Left hindlimb (tissue), 1 donor: ENCODE data around the gene TMEM167B.

Experiments
- DNase-seq: peaks from one replicate; pipeline ENCODE4 v3.0.0-alpha.2; 2018

Gene TMEM167B

GRCh38 chr1:109083923-109084322 lies 6.6 kb upstream of the TMEM167B start:
- DNase-seq: no peak

GRCh38 chr1:109084563-109085517 lies 5.7 kb upstream of the TMEM167B start:
- DNase-seq: no peak

DNA sequence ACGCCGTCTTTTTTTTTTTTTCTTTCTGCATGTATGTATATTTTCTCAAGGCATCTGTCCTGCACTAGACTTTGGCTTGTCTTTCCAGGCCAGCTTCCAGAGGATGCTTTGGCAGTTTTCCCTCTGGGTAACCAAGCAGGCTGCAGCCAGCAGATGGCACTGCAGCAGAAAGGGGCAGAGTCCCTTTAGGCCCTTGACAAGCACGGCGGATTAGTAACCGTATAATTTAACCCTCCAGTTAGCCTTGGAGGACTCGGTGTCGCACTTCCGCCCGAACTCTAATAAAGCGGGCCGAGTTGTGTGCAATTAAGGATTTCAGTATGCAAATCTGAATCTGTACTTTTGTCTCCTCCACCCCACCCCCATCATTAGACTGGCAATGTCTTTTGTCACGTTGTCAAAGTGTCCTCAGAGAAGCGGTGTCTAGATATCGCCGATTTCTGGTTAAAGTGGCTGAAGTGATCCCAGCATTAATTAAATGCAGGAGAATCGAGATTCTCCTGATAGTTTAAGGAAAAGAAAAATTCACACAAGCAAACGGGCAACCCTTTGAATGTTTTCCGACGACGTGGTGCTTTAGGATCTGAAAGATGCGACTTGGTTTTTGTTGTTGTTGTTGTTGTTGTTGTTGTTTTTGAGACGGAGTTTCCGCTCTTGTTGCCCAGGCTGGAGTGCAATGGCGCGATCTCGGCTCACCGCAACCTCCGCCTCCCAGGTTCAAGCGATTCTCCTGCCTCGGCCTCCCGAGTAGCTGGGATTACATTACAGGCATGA lies 1.1 kb upstream of the TMEM167B start:
- DNase-seq: no peak

DNA sequence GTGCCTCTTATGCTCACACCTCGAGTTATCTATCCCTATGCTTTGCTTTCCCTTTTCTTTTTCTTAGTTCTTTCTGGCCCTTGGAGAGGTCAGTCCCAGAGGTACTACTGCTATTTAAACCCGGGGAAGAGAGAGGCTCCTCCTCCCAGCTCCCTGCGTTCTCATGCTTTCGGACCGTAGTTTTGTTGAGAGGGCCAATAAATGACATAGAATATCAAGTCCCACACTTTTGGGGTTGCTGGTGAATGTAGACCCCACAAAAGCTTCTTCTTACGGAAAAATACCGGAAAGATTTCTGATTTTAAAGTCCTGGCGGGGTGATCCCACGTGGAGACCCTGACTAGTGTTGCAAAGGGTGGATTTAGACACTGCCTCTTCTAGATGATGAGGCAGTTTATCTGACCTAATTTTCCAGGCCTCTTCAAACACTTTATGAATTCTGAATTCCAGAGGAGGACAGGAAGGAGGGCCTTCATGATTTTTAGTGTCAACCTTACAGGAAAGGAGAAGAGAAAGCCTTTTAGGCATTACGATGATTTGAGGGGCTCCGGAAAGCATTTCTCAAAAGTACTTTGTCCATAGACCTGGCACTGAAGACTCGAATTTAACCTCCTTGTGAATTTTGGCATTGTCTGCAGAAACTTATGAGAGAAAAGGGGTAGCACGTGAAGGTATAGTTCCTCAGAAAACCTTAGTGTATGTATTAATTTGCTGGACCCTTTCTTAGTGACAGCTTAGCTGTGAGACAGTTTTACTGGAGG lies 694 bp downstream of the TMEM167B start:
- DNase-seq: peak; percentile 65

GRCh38 chr1:109091839-109092193 lies 1.3 kb downstream of the TMEM167B start:
- DNase-seq: no peak

GRCh38 chr1:109094377-109094803 lies 3.8 kb downstream of the TMEM167B start:
- DNase-seq: no peak

DNA sequence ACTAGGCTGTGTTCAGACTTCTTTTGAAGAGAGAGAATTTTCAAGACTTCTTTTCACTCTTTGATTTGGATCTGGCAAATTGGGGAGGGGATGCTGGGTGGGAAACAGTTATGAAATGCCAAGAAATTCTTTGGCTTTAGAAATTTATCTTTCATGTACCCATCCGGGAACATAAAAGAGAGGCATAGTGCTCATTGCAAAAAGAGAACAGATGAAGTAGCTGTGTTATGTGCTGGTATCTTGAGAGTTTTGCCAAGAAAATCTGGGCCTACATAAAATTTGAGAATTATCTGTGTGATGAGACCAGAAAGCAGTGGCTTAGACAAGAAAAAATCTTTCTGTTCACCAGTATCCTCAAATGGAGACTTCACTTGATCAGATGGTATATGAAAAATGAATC lies 4.3 kb downstream of the TMEM167B start:
- DNase-seq: no peak

- DNase-seq: no peak
Observed at GRCh38 chr1:109095631-109096030, 5.1 kb downstream of the TMEM167B start.

GRCh38 chr1:109096120-109096519 lies 5.6 kb downstream of the TMEM167B start:
- DNase-seq: no peak

DNA sequence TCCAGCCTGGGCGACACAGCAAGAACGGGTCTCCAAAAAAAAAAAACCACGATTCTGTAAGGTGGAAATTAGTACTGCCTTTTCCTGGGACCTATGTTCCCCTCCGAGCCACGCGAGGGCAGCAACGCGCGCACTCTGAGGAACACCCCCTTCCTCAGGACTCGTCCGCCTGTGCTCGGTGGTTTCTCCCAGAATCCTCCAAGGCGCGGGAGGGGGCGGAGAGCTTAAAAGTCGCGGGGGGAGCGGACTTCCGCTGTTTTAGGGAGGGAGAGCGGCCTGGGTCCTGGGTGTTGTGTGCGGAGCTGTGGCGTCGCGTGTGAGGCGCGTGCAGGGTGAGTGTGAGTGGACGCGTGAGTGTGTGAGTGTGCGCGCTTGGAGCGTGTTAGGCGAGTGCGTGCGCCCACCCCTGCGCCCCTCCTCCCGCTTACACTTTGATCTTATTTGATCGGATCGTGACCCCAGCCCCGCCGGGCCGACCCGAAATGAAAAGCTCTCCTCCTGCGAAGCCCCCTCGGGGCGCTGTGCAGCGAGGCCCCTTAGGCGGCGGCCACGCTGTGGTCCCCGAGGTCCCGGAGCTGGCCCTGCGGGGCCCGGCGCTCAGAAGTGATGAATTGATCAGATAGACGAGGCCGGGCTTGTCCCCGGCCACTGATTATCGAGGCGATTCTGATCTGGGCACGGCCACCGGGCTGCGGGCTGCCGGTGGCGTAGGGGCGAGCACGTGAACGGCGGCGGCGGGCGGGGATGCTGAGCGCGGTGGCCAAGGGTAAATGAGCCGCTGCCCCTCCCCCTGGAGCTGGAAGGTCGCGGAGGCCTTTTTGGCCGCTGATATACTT lies 9.6 kb downstream of the TMEM167B start:
- peak; percentile 97 for DNase-seq

DNA sequence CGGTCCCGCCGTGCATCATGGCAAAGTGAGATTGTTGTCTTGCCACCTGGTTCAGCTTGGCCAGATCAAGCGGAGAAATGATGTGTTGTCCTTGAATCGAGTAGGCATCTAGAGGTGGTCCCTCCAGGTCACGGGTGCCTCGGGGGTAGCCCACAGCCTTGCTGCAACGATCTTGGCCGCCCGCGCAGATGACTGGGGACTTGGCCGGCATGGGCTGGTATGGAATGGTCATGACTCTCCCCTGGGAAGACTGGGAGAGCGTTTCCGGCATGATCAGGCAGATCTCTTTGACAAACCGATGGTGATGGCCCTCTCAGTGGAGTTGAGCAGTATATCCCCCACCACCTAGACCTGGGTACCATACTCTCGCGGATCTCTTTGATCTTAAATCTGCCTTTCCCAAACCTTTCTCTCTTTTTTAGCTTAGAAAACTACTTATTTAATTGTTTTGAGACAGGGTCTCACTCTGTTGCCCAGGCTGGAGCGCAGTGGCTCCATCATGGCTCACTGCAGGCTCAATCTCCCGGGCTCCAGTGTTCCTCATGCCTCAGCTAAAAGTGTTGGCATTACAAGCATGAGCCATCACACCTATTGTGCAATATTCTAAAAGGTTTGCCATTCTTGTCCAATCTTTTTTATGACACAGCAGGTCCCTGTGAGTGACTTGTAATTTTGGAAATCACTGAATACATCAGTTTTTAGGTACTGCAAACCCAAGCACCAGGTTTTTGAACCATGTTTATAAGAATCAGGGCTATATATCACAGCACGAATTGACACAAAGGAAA lies 14.0 kb downstream of the TMEM167B start:
- DNase-seq: no peak

DNA sequence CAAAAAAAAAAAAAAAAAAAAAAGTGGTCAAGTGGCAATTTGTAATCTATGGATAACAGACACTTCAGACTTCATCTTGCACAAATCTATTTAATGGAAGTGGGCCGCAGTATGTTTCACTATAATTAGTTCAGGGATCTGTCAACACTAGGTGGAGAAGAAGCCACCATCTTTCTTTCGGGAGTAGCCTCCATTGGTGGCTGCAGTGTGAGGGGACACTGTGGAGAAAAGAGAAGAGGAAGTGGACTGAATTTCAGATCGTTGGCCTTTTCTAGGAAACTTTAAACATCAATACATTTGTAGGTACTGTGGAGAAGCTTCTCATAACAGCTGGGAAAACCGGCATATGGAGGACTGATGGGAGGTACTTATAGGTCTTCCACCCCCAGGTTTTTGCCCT lies 15.3 kb downstream of the TMEM167B start:
- no peak for DNase-seq

- DNase-seq: no peak
Observed at GRCh38 chr1:109107785-109108184, 17.2 kb downstream of the TMEM167B start.

GRCh38 chr1:109109906-109110305 lies 19.3 kb downstream of the TMEM167B start:
- DNase-seq: no peak

GRCh38 chr1:109111386-109112055 lies 21.0 kb downstream of the TMEM167B start:
- no peak for DNase-seq

DNA sequence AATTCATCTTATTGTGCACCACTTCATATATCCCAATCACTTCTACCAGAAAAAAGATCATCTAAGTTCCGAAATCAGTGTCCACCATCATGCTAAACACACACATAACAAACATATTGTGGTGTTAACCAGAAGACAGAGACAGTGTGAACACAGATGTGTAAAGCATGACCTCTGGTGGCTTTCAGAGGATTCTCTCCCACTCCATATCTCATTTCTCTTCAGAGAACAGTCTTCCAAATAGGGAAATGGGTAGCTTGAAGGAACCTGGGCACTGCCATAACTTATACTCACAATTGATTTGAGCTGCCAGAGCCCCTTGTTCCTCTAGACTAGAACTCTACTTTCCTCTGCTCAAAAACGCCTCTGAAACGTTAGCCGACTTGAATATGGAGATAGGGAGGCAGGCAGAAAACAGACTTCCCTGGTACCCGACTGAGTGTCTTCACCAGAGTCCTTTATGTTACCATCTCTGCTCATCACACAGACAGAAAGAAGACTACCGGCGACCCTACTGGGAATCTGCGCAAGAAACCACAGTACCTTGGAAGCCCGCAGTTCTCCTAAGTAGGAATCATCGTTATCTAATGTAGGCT lies 21.6 kb downstream of the TMEM167B start:
- no peak for DNase-seq

GRCh38 chr1:109112652-109113285 lies 22.2 kb downstream of the TMEM167B start:
- peak; percentile 88 for DNase-seq

GRCh38 chr1:109113590-109114341 lies 23.2 kb downstream of the TMEM167B start, which contains the start of gene ELAPOR1:
ELAPOR1 (plus strand) TSS chr1:109114115; CDS start chr1:109114184, 69 bp downstream.
- peak; percentile 62 for DNase-seq

- DNase-seq: no peak
Observed at GRCh38 chr1:109114342-109114674, 23.7 kb downstream of the TMEM167B start.
